HS-27A (cell line): ENCODE data around the gene RCAN1.
"Not testable (repeated sequence)": the region's sequence is repeated elsewhere in the genome, so short reads cannot be mapped to it uniquely, and the experiment has no call there.

Experiments
- DNase-seq: peaks from one replicate; pipeline ENCODE4 v3.0.0-alpha.2; 2012; ENCODE audit warnings: low read depth, missing footprints

Gene RCAN1

GRCh38 chr21:34514576-34515115, 100.3 kb downstream of the RCAN1 start:
- DNase-seq, result no peak

- no peak for DNase-seq
Measured at GRCh38 chr21:34513129-34513675, 101.7 kb downstream of the RCAN1 start.

- DNase-seq, result no peak
Measured at GRCh38 chr21:34511787-34512455, 103.0 kb downstream of the RCAN1 start, which contains the start of gene KCNE1. KCNE1 (minus strand) TSS chr21:34512210; CDS start chr21:34449634, 62,576 bp downstream.

GRCh38 chr21:34511181-34511580, 103.7 kb downstream of the RCAN1 start:
- no peak for DNase-seq

DNA sequence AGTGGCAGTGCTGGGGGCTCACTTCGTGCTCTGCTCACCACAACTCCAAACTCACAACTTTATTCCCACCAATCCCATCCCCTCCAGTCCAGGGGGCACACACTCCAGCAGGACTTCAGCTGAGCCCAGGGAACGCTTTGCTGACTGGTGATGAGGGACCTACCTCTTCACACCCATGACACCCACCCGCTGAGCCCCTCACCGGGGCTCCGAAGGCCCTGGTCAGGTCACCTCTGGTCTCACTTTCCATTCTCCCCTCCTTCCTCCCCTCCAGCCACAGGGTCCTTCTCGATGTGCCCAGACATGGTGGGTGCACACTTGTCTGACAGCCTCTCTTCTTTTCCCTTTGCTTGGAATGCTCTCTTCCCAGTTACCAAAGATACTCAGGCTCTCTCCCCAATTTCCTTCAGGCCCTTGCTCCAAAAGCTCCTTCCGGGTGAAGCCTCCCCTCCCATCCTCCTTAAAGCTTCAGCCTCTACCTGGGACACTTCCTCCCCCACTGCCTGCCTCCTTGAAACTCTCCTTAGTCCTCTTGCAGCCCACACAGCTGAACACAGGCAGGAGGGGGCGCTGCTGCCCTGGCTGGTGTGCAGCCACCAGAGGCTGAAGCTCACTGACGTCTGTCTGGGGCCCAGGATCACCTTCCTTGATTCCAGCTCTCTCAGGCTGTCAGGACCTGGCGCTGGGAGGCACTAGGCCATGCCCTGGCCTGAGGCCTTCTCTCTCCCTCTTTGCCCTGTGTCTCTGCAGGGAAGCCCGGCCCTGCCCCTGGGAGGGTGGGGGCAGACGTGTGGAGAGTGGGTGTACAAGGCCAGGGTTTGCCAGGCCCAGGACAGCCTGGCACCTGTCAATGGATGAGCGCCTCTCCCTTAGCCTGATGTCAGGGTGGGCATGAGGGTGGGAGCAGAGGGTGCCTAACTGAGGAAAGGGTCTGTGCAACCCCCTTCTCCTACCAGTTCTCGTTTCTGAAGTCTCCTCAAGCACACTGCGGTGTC, 104.5 kb downstream of the RCAN1 start:
- DNase-seq, result no peak

DNA sequence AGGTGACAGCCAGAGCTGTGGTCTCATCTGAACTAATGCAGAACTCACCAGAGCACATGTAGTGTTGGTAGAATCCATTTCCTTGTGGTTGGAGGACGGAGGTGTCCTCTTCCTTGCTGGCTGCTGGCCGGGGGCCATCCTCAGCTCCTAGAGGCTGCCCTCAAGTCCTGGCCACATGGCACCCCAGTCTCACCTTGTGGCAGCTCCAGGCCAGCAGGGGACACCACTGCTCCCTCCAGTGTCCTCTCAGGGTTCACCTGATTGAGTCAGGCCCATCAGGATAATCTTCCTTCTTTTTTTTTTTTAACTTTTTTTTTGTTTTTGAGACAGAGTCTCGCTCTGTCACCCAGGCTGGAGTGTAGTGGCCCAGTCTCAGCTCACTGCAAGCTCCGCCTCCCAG, 105.8 kb downstream of the RCAN1 start:
- no peak for DNase-seq

DNA sequence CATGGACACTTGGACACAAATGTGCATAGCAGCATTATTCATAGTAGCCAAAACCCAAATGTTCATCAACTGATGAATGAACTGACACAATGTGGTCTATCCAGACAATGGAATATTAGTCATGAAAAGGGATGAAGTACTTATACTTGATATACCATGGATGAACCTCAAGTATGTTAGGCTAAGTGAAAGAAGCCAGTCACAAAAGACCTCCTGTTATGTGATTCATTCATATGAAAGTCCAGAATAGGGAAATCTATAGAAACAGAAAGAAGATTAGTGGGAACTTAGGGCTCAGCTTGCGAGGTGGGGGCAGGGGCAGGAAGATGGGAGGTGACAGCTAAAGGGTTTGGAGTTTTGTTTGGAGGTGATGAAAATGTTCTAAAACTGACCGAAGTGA, 110.3 kb downstream of the RCAN1 start:
- no peak for DNase-seq

- no peak for DNase-seq
Measured at GRCh38 chr21:34502480-34503106, 112.3 kb downstream of the RCAN1 start.

- DNase-seq, result no peak
Measured at GRCh38 chr21:34501716-34502115, 113.2 kb downstream of the RCAN1 start.

DNA sequence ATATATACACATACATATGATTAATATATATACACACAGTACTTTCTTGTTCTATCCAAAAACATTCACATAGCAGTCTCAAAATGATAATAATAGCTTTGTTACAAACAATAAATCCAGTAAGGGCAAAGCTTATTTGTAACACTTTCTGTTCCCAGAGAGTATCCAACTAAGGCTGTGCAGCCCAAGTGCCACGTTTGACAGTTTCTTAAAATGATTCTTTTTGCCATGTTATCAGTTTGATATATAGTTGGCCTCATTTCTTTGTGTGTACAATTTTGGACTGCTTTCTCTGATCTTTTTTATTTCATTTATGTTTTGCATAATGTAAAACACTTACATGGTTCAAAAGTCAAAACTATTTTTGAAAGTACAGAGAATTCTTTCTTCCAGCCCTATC, 114.7 kb downstream of the RCAN1 start:
- no peak for DNase-seq

DNA sequence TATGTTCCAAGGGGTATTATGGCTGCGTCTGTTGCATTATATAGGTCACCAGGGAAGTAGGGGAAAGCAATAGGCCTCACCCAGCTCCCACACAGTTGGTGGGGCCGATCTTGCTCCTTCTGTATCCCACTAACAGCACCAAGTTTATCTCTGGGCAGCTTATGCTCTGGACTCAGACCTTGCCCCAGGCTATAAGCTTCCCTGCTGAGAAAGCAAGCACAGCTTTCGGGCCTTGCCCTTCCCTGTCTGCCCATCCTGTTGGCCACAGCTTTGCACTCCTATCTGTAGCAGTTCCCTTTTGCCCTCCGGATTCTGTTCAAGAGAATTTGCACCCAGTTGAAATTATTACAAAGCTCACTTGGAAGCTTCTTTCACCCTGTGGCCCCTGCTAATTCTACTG, 115.8 kb downstream of the RCAN1 start:
- DNase-seq, result no peak

GRCh38 chr21:34498623-34499022, 116.3 kb downstream of the RCAN1 start:
- DNase-seq, result no peak

DNA sequence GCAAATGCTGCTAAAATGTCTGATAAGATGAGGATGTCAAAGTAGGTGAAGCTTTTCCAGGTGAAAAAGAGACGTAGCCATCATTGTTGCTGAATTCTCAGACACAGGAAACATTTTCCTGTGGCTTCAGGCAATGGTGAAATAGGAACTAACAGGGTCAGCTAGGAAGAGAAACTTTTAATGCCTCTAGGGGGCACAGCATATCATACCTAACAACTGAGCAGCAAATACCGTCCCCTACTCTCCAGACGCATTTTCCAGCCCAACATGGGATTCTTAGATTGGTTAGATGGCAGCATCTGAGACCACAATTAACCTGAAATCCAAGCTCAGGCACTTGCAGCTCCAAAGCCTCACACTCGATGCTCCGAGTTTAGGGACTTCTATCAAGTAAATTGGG, 131.1 kb downstream of the RCAN1 start:
- not testable (repeated sequence) for DNase-seq

- DNase-seq, result not testable (repeated sequence)
Measured at GRCh38 chr21:34483435-34483834, 131.5 kb downstream of the RCAN1 start.

- DNase-seq, result not testable (repeated sequence)
Measured at GRCh38 chr21:34467333-34467732, 147.6 kb downstream of the RCAN1 start.
